HG02938 (cell line): Measurements from ENCODE around the gene ACSM4.
"Not testable (repeated sequence)": the region's sequence is repeated elsewhere in the genome, so short reads cannot be mapped to it uniquely, and the experiment has no call there.

Experiments used
- ATAC-seq: cut with Tn5 transposase; IDR thresholded peaks from one replicate; pipeline ENCODE4 v1.9.1; 2021; ENCODE audit warnings: mild to moderate bottlenecking, moderate library complexity; ENCODE audit not compliant: unreplicated experiment

Gene ACSM4

GRCh38 chr12:7337790-7338189 is 33.9 kb downstream of the ACSM4 start:
- not testable (repeated sequence) for ATAC-seq

GRCh38 chr12:7339675-7340074 is 35.8 kb downstream of the ACSM4 start:
- ATAC-seq = no peak

- ATAC-seq = no peak
Measured at GRCh38 chr12:7344833-7345606, 41.1 kb downstream of the ACSM4 start.

GRCh38 chr12:7346551-7347225 is 42.8 kb downstream of the ACSM4 start:
- ATAC-seq = no peak

GRCh38 chr12:7349418-7349817 is 45.5 kb downstream of the ACSM4 start:
- ATAC-seq = no peak

- no peak for ATAC-seq
Measured at GRCh38 chr12:7351177-7351576, 47.3 kb downstream of the ACSM4 start.

GRCh38 chr12:7352661-7353060 is 48.8 kb downstream of the ACSM4 start:
- ATAC-seq = no peak

- ATAC-seq = no peak
Measured at GRCh38 chr12:7354529-7354928, 50.7 kb downstream of the ACSM4 start.

- no peak for ATAC-seq
Measured at GRCh38 chr12:7361265-7361664, 57.4 kb downstream of the ACSM4 start.

- no peak for ATAC-seq
Measured at GRCh38 chr12:7362734-7363133, 58.9 kb downstream of the ACSM4 start.

GRCh38 chr12:7369274-7369729 is 65.4 kb downstream of the ACSM4 start:
- no peak for ATAC-seq

- no peak for ATAC-seq
Measured at GRCh38 chr12:7373226-7373625, 69.4 kb downstream of the ACSM4 start.

GRCh38 chr12:7374423-7375144 is 70.7 kb downstream of the ACSM4 start:
- ATAC-seq = no peak

GRCh38 chr12:7375145-7375543 is 71.3 kb downstream of the ACSM4 start:
- no peak for ATAC-seq

GRCh38 chr12:7376196-7376595 is 72.3 kb downstream of the ACSM4 start:
- ATAC-seq = no peak
